Measurements from ENCODE around the gene PDE6B. TPM values are rescaled to one million over a fixed set of nuclear protein-coding genes. Genes with fewer than 3 reads are reported as not detected.
"Not testable (repeated sequence)": the region's sequence is repeated elsewhere in the genome, so short reads cannot be mapped to it uniquely, and the experiment has no call there.

Gene PDE6B
- total and polyA plus RNA-seq, 8 donors: 7.6 to 21.1 (median 16.4) TPM

- Histone ChIP-seq H3K27ac (no peak overlapping the region), H3K4me3 (no peak overlapping the region), H3K27me3 (peaks cover 0 to 58% of the 10 kb centered on the region in 2 donors), H3K9me3 (peaks cover 0 to 3% of the 10 kb centered on the region in 2 donors), H3K4me1 (no peaks in the 10 kb centered on the region), H3K36me3 (no peaks in the 10 kb centered on the region)
- no peak for ATAC-seq
- intact Hi-C loops (cut with DNase I): no loop called here
- peak in 1 of 4 donors; percentile 45 for DNase-seq
- TF ChIP-seq CTCF (IDR thresholded peaks at IDR 0.05): no peak
These were observed 7.6 kb downstream of the PDE6B start for GRCh38 chr4:632926-633325.

DNA sequence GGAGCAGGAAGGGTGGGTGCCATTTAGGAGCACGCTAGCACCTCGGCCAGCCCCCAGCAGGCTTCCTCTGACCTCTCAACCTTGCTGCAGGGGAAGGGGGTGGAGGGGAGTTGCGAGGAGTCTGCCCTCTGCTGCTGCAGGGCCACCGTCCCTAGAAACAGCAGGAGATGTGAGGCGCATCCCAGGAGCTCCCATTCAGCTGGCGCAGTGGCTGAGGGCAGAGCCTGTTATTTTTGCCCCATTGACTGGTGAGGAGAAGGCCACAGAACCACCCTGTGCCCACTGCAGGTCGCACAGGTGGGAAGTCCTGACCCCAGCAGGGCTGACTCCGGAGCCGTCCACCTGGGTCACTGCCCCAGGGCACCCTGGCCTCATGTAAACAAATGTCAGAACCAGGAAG, 8.0 kb downstream of the PDE6B start:
- H3K27me3 ChIP-seq: peaks cover 0 to 56% of the 10 kb centered on the region in 2 donors
- H3K4me1 ChIP-seq: no peaks in the 10 kb centered on the region
- intact Hi-C loops (cut with DNase I): no loop called here
- TF ChIP-seq CTCF (IDR thresholded peaks at IDR 0.05): no peak
- peaks cover 0 to 3% of the 10 kb centered on the region in 2 donors for H3K9me3 ChIP-seq
- DNase-seq (peak in 1 of 4 donors; percentile 37), ATAC-seq (no peak)
- H3K36me3 ChIP-seq: no peaks in the 10 kb centered on the region
- no peak overlapping the region for H3K27ac ChIP-seq
- H3K4me3 ChIP-seq: no peak overlapping the region

DNA sequence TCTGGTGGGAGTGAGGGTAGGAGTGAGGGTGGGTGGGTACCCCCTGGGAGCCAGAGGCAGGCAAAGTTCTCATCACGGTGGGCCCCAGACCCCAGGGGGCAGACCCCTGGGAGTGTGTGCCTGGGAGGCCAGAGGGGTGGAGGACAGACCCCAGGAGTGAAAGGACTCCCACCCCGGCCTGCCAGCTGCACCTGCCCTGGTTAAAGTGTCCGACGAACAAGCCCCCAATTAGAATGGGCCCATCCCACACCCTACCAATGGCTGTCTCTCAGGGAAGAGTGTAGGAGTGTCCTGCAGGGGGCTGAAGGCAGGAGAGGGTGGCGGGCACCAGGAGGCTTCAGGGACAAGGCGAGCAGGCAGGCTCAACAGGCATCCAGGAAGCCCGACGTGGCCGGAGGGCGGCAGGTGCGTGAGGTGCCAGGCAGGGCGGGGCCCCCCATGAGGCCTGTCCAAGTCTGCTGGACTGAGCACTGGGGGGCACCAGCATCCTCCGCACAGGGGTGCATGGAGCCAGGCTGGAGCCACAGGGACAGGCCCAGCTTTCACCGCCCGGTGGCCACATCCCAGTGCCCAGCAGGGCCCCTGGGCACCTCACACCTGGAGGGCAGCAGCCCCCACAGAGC, 8.7 kb downstream of the PDE6B start:
- TF ChIP-seq CTCF (IDR thresholded peaks at IDR 0.05): no peak
- peaks cover 0 to 3% of the 10 kb centered on the region in 2 donors for H3K9me3 ChIP-seq
- DNase-seq (peak in 1 of 4 donors; percentile 58), ATAC-seq (no peak)
- no peak overlapping the region for H3K27ac ChIP-seq
- no peaks in the 10 kb centered on the region for H3K4me1 ChIP-seq
- intact Hi-C loops (cut with DNase I): no loop called here
- H3K4me3 ChIP-seq: no peak overlapping the region
- no peaks in the 10 kb centered on the region for H3K36me3 ChIP-seq
- H3K27me3 ChIP-seq: peaks cover 0 to 54% of the 10 kb centered on the region in 2 donors

DNA sequence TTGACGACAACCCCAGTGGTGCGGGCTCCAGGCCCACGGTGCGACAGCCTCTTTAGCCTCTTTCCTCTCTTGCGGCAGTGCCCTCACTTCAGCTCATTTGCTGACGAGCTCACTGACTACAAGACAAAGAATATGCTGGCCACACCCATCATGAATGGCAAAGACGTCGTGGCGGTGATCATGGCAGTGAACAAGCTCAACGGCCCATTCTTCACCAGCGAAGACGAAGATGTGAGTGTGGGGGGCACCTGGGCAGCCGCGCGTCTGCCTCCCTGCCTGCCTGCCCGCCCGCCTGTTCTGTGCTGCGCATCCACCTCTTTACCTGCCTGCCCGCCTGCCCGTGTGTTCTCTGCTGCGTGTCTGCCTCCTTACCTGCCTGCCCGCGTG, 9.2 kb downstream of the PDE6B start:
- H3K9me3 ChIP-seq: peaks cover 0 to 3% of the 10 kb centered on the region in 2 donors
- no peak overlapping the region for H3K4me3 ChIP-seq
- H3K27me3 ChIP-seq: peaks cover 0 to 54% of the 10 kb centered on the region in 2 donors
- no peak overlapping the region for H3K27ac ChIP-seq
- intact Hi-C loops (cut with DNase I): no loop called here
- H3K36me3 ChIP-seq: no peaks in the 10 kb centered on the region
- H3K4me1 ChIP-seq: no peaks in the 10 kb centered on the region
- TF ChIP-seq CTCF (IDR thresholded peaks at IDR 0.05): no peak
- DNase-seq (peak in 1 of 4 donors; percentile 37), ATAC-seq (no peak)

DNA sequence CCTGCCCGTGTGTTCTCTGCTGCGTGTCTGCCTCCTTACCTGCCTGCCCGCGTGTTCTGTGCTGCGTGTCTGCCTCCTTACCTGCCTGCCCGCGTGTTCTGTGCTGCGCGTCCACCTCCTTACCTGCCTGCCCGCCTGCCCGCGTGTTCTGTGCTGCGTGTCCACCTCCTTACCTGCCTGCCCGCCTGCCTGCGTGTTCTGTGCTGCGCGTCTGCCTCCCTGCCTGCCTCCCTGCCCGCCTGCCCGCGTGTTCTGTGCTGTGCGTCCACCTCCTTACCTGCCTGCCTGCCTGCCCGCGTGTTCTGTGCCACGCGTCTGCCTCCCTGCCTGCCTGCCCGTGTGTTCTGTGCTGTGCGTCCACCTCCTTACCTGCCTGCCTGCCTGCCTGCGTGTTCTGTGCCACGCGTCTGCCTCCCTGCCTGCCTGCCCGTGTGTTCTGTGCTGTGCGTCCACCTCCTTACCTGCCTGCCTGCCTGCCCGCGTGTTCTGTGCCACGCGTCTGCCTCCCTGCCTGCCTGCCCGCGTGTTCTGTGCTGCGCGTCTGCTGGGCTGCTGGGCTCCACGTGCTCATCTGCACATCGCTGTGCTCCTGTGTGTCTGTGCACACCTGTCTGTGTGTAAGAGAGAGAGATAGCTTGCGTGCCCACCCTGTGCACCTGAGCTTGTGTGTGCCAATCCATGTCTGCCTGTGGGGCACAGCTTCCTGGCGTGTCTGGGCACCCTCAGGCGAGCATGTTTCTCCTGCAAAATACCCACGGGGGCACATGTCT, 9.9 kb downstream of the PDE6B start:
- H3K4me3 ChIP-seq; ATAC-seq; intact Hi-C loops (cut with DNase I); H3K36me3 ChIP-seq; H3K4me1 ChIP-seq; H3K27ac ChIP-seq; H3K9me3 ChIP-seq: not testable (repeated sequence)
- peaks cover 0 to 54% of the 10 kb centered on the region in 2 donors for H3K27me3 ChIP-seq
- peak in 1 of 4 donors; percentile 53 for DNase-seq

Data from left lung (tissue), 10 donors.